GM18505 (cell line): ENCODE measurements around the gene CMTM5.

ENCODE experiments used
- ATAC-seq: cut with Tn5 transposase; IDR thresholded peaks from one replicate; pipeline ENCODE4 v1.9.1; 2021; ENCODE audit not compliant: unreplicated experiment
- POLR2A ChIP-seq: IDR thresholded peaks from 4 replicates; pipeline ENCODE4 v1.6.1; 2011; ENCODE audit warnings: borderline replicate concordance; ENCODE audit not compliant: insufficient read depth, insufficient read length; ENCODE audit errors: extremely low read depth

Gene CMTM5

GRCh38 chr14:23361320-23361719, 15.5 kb upstream of the CMTM5 start:
- ATAC-seq: no peak
- TF ChIP-seq POLR2A: no peak

GRCh38 chr14:23361763-23362162, 15.1 kb upstream of the CMTM5 start:
- ATAC-seq: no peak

GRCh38 chr14:23362200-23362599, 14.6 kb upstream of the CMTM5 start:
- no peak for ATAC-seq

More at GRCh38 chr14:23361763-23362162, 15.1 kb upstream of the CMTM5 start:
- TF ChIP-seq POLR2A: no peak

GRCh38 chr14:23364164-23365035, 12.4 kb upstream of the CMTM5 start:
- TF ChIP-seq POLR2A: no peak
- no peak for ATAC-seq

More at GRCh38 chr14:23362200-23362599, 14.6 kb upstream of the CMTM5 start:
- no peak for TF ChIP-seq POLR2A

GRCh38 chr14:23365036-23365731, 11.7 kb upstream of the CMTM5 start, which contains the start of gene EFS:
Gene EFS, minus strand, starts transcription at chr14:23365172. Its CDS starts 147 bp downstream, at chr14:23365025.
- no peak for TF ChIP-seq POLR2A

GRCh38 chr14:23365732-23366425, 11.0 kb upstream of the CMTM5 start:
- ATAC-seq: no peak

More at GRCh38 chr14:23365036-23365731, 11.7 kb upstream of the CMTM5 start, which contains the start of gene EFS:
- no peak for ATAC-seq

GRCh38 chr14:23366426-23366921, 10.4 kb upstream of the CMTM5 start:
- no peak for TF ChIP-seq POLR2A
- no peak for ATAC-seq

More at GRCh38 chr14:23365732-23366425, 11.0 kb upstream of the CMTM5 start:
- TF ChIP-seq POLR2A: no peak

- no peak for ATAC-seq
- no peak for TF ChIP-seq POLR2A
Observed at GRCh38 chr14:23370221-23370620, 6.6 kb upstream of the CMTM5 start.

GRCh38 chr14:23371865-23372264, 5.0 kb upstream of the CMTM5 start:
- TF ChIP-seq POLR2A: no peak
- ATAC-seq: no peak

GRCh38 chr14:23372509-23372908, 4.3 kb upstream of the CMTM5 start, which contains the start of gene IL25:
Gene IL25, plus strand, starts transcription at chr14:23372809.
- TF ChIP-seq POLR2A: no peak
- no peak for ATAC-seq

- ATAC-seq: no peak
- no peak for TF ChIP-seq POLR2A
Observed at GRCh38 chr14:23373041-23373440, 3.8 kb upstream of the CMTM5 start.

GRCh38 chr14:23375527-23376251, 1.2 kb upstream of the CMTM5 start:
- no peak for ATAC-seq

More at GRCh38 chr14:23375527-23376251, 1.2 kb upstream of the CMTM5 start:
- TF ChIP-seq POLR2A: no peak
